ENCODE measurements around the gene RCSD1.

DNA sequence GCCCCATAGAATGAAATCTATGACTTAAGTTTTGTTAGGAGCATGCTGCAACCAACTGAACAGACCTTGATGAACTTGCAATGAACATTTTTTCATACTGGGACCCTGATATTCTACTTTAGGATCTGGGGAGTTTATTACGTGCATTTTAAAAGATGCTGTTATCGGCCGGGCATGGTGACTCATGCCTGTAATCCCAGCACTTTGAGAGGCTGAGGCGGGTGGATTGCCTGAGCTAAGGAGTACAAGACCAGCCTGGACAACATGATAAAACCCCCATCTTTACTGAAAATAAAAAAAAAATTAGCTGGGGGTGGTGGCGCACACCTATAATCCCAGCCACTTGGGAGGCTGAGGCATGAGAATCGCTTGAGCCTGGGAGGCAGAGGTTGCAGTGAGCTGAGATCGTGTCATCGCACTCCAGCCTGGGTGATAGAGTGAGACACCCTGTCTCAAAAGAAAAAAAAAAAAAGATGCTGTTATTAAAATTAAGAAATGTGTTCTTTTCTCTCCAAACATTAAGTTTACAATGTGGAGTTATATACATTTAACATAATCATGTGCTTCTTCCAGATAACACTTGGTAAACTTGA lies 98.9 kb downstream of the RCSD1 start:
- TF ChIP-seq CTCF (IDR thresholded peaks at IDR 0.05) (no peak), POLR2A (IDR thresholded peaks at IDR 0.05) (no peak)

All from lower leg skin (tissue), 3 donors.